ENCODE results near the gene PSD2.

Gene PSD2

DNA sequence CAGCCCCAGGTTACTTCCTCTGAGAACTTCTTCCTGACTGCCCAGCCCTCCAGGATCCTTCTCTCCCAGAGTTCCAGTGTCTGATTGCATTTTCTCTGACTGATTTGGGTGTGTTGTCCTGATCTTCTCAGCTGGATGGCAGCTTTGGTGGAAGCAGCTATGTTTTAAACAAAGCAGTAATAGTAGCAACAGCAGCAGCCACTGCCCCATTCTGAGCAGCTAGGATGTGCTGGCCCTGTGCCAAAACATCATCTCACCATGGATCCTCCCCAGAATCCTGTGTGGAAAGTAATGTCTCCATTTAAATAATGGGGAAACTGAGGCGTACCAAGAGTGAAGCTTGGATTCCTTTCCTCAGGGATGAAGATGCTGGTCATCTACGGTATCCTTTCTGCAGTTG, 46.4 kb upstream of the PSD2 start:
- H3K27me3 ChIP-seq (ENCODE audit: insufficient read depth, low read depth) = no peaks in the 10 kb centered on the region
- no peak overlapping the region for H2AFZ ChIP-seq (ENCODE audit: low read depth)
- peaks cover 28% of the 10 kb centered on the region for H3K4me1 ChIP-seq (ENCODE audit: low read depth, poor library complexity, severe bottlenecking)
- no peaks in the 10 kb centered on the region for H4K20me1 ChIP-seq (ENCODE audit: insufficient read depth)
- no peak overlapping the region for H3K27ac ChIP-seq
- no peaks in the 10 kb centered on the region for H3K36me3 ChIP-seq (ENCODE audit: insufficient read depth)
- no peak overlapping the region for H3K4me3 ChIP-seq (IDR thresholded peaks at IDR 0.05; ENCODE audit: insufficient read depth, low read depth, low read length)
- no peaks in the 10 kb centered on the region for H3K79me2 ChIP-seq (ENCODE audit: insufficient read depth, low read depth)
- no peak overlapping the region for H3K9ac ChIP-seq
- no peak overlapping the region for H3K4me2 ChIP-seq
- TF ChIP-seq, protein P1, sequence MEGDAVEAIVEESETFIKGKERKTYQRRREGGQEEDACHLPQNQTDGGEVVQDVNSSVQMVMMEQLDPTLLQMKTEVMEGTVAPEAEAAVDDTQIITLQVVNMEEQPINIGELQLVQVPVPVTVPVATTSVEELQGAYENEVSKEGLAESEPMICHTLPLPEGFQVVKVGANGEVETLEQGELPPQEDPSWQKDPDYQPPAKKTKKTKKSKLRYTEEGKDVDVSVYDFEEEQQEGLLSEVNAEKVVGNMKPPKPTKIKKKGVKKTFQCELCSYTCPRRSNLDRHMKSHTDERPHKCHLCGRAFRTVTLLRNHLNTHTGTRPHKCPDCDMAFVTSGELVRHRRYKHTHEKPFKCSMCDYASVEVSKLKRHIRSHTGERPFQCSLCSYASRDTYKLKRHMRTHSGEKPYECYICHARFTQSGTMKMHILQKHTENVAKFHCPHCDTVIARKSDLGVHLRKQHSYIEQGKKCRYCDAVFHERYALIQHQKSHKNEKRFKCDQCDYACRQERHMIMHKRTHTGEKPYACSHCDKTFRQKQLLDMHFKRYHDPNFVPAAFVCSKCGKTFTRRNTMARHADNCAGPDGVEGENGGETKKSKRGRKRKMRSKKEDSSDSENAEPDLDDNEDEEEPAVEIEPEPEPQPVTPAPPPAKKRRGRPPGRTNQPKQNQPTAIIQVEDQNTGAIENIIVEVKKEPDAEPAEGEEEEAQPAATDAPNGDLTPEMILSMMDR (conservative IDR thresholded peaks at IDR 0.05; ENCODE audit: low read depth, low read length) = no peak

DNA sequence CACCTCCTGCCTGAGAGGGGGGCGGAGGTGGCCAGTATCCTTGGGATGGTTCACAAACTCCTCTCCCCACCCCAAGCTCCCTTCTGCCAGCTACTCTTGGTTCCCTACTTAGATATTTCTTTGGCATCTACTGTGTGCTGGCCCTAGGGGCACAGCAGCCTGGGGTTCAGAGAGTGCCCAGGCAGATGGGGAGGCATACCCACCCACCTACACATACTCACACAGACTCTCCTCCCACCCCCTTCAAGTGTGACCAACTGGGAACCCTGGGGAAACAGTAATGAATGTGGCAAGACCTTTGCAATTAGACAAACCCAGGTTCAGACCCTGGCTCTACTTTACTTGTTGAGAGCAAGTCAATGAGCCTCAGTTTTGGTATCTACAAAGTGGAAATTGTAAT, 44.4 kb upstream of the PSD2 start:
- no peaks in the 10 kb centered on the region for H3K36me3 ChIP-seq (ENCODE audit: insufficient read depth)
- H3K4me1 ChIP-seq (ENCODE audit: low read depth, poor library complexity, severe bottlenecking) = peaks cover 11% of the 10 kb centered on the region
- no peaks in the 10 kb centered on the region for H3K79me2 ChIP-seq (ENCODE audit: insufficient read depth, low read depth)
- no peaks in the 10 kb centered on the region for H4K20me1 ChIP-seq (ENCODE audit: insufficient read depth)
- H3K4me3 ChIP-seq (IDR thresholded peaks at IDR 0.05; ENCODE audit: insufficient read depth, low read depth, low read length) = no peak overlapping the region
- H3K4me2 ChIP-seq = no peak overlapping the region
- no peak overlapping the region for H3K27ac ChIP-seq
- no peak overlapping the region for H2AFZ ChIP-seq (ENCODE audit: low read depth)
- TF ChIP-seq, protein P1 (conservative IDR thresholded peaks at IDR 0.05; ENCODE audit: low read depth, low read length) = no peak
- no peak overlapping the region for H3K9ac ChIP-seq
- no peaks in the 10 kb centered on the region for H3K27me3 ChIP-seq (ENCODE audit: insufficient read depth, low read depth)

DNA sequence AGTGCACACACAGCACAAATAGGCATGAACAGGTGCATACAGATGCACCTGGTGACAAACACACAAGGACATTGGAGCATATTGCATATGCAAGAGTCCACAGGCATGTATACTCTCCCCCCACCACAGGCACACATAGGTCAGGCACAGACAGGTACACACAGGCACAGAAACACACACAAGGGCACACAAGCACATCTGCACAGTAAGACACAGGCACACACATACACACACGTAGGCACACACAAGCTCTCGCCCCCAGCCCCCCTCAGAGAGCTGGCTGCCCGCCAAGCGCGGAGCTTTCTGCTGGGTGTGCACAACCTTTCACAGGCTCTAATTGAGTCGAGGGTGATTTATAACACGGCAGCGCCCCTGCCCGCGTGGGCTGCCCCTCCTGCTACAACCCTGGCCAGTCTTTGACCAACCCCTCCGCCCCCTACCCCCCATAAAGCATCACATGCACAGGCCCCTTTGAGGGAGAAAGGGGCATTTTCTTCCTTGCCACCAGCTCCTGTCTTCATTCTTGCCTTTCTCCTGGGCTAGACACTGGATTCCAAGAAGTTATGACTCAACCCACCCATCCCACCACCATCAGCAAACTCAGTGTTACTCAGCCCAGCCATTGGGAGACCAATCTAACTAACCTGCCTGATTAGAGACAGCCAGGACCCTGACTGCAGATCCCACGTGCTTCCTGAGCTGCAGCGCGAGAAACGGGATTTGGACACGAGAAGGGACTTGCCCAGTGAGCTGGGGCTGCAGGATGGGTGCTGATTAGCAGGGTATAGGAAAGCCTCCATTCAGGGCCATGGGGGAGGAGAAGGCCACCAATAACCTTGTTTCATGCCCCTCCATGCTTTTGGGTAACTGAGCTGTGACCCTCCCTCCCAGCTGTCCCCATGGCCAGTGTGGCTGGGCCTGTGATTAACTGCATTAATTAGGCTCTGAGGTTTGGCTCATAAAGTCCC, 42.8 kb upstream of the PSD2 start:
- TF ChIP-seq, protein P1 (conservative IDR thresholded peaks at IDR 0.05; ENCODE audit: low read depth, low read length) = no peak
- Histone ChIP-seq H3K36me3 (ENCODE audit: insufficient read depth) (no peaks in the 10 kb centered on the region), H3K4me3 (IDR thresholded peaks at IDR 0.05; ENCODE audit: insufficient read depth, low read depth, low read length) (no peak overlapping the region), H3K79me2 (ENCODE audit: insufficient read depth, low read depth) (no peaks in the 10 kb centered on the region), H4K20me1 (ENCODE audit: insufficient read depth) (no peaks in the 10 kb centered on the region), H3K27me3 (ENCODE audit: insufficient read depth, low read depth) (no peaks in the 10 kb centered on the region), H3K9ac (no peak overlapping the region), H3K4me1 (ENCODE audit: low read depth, poor library complexity, severe bottlenecking) (peaks cover 9% of the 10 kb centered on the region), H3K27ac (no peak overlapping the region), H2AFZ (ENCODE audit: low read depth) (no peak overlapping the region), H3K4me2 (no peak overlapping the region)

DNA sequence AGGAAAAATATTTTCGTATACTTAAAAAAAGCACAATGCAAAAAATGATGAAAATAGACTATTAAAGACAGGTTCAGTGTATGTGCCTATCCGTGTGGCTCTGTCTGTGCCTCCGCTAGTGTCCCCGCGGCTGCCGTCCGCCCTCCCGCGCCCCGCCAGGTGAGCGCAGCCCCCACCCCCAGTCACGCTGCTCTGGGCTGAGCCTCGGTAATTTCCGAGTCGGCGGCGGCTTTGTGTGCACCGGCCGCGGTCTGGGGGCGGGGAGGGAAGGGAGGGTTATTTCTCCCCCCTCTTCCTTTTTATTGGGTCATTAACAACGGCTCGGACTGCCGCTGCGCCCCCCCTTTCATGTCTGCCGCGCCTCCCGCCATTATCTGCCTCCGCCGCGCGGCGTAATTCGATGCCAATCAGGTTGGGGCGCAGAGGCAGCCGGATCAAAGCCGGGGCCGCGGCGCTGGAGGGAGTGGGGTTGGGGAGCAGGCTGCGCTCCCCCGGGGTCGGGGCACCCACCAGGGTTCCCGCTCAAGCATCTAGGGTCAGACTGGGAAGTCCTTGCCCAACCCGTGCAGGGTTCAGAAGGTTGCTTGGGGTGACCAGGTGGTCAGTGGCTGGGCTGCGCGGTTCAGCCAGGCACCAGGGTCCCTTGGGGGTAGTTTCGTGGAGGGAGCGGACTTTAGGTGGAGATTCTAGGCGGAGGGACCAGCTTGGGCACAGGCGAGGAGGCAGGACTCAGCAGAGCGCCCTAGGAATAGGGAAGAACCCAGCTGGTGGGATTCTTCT, 39.5 kb upstream of the PSD2 start:
- no peak overlapping the region for H3K9ac ChIP-seq
- H2AFZ ChIP-seq (ENCODE audit: low read depth) = no peak overlapping the region
- no peak overlapping the region for H3K4me2 ChIP-seq
- H3K36me3 ChIP-seq (ENCODE audit: insufficient read depth) = no peaks in the 10 kb centered on the region
- peaks cover 5% of the 10 kb centered on the region for H3K4me1 ChIP-seq (ENCODE audit: low read depth, poor library complexity, severe bottlenecking)
- H3K4me3 ChIP-seq (IDR thresholded peaks at IDR 0.05; ENCODE audit: insufficient read depth, low read depth, low read length) = no peak overlapping the region
- no peaks in the 10 kb centered on the region for H4K20me1 ChIP-seq (ENCODE audit: insufficient read depth)
- no peaks in the 10 kb centered on the region for H3K79me2 ChIP-seq (ENCODE audit: insufficient read depth, low read depth)
- TF ChIP-seq, protein P1 (conservative IDR thresholded peaks at IDR 0.05; ENCODE audit: low read depth, low read length) = no peak
- no peak overlapping the region for H3K27ac ChIP-seq
- no peaks in the 10 kb centered on the region for H3K27me3 ChIP-seq (ENCODE audit: insufficient read depth, low read depth)

Data from KMS-11 (cell line).